NCI-H345 treated with DMSO at 0.1 percent for 48 hours (cell line): ENCODE measurements around the gene EPB41L1.

Source experiments
- DNase-seq: peaks from one replicate; lab custom pipeline; 2025; ENCODE audit not compliant: unreplicated experiment; lab: John Stamatoyannopoulos, UW

The EPB41L1 gene

GRCh38 chr20:36153736-36154699 is 522 bp upstream of the EPB41L1 start:
- peak; percentile 67 for DNase-seq

DNA sequence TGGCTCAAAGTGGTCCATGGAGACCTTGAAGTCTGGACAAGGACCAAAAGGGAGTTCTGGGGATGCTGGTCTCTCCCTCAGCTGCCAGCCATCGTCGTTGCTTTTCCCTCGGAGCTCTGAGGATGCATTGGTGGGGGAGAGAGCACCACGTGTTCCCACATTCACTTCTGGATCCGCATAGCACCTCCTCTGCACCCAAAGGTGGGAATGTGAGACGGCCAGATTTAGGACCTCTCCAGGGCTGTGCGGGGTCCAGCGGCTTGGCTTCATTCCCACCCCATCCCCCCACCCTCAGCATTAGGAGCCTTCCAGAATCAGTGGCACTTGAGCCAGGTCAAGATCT is 1.1 kb downstream of the EPB41L1 start:
- no peak for DNase-seq

DNA sequence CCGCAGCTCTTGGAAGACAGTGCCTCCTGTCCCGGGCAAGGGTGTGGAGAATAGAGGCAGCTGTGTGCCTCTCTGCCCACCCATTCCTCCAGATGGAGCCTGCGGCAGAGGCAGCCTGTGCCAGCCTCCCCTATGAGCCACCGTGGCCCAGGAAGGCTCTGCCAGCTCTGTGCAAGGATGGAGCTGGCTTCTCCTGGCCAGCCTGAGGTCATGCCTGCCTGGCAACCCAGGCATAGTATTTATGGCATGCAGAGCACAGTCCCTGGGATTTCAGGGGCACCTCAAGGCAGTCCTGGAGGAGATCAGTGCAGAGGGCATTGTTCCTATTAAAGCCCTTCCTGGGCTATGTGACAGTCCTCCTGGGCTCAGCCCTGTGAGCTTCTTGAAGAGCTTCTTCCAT is 1.5 kb downstream of the EPB41L1 start:
- no peak for DNase-seq

DNA sequence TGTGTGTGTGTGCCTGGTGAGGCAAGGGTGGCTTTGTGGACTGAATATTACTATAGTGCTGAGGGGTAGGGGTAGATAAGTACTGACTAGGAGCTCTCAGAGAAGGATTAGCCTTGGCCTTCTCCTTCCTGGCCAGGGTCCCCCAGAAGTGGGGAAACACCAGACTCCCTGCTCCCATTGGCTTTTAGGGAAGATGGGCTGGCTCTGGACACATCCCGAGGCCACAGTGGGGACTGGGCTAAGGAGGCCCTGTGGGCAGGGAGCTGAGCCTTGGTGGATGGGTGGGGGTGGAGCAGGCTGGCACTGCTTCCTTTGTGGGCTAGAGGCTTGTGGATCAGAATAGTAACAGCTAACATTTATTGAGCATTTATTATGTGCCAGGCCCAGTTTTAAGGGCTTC is 3.1 kb downstream of the EPB41L1 start:
- DNase-seq = no peak

DNA sequence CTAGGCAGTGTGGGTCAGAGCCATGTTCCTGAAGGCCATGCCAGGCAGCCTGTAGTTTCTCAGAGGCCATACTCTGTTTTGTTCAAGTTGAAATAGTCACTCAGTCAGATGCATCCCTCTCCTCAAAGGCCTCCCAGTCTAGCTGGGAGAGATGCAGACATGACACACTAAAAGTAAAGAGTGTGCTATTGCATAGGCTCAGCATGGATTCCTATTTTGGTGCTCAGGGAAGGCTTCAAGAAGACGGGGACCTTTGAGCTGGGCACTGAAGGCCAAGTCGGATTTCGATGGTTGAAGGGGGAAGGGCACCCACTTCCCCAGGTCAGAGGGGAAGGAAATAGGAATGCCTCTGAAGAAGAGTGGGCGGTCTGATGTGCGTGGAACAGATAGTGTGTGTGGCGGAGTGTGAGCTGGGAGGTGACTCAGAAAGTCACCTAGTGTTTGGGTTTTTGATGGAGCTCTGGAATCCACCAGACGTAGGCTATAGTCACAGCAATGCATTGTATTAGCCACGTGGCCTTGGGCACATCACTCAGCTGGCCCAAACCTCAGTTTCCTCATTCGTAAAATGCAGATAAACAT is 3.7 kb downstream of the EPB41L1 start:
- DNase-seq = no peak

DNA sequence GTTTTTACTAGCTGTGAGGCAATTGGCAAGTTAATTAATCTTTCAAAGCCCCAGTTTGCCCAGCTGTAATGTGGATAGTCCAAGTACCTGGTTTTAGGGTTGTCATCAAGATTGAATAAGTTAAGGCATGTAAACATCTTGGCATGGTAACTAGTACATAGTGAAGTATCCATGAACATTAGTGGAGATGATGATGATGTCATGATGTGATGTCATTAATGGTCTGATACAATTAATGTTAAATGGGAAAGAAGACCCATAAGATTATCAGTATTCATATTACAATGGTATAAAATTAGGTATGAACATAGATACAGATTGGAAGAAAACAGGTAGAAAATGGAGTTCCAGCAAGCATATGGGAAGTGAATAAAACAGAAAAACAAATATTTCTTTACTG is 5.3 kb downstream of the EPB41L1 start:
- DNase-seq = no peak

GRCh38 chr20:36162272-36162966 is 7.9 kb downstream of the EPB41L1 start:
- DNase-seq = peak; percentile 25

DNA sequence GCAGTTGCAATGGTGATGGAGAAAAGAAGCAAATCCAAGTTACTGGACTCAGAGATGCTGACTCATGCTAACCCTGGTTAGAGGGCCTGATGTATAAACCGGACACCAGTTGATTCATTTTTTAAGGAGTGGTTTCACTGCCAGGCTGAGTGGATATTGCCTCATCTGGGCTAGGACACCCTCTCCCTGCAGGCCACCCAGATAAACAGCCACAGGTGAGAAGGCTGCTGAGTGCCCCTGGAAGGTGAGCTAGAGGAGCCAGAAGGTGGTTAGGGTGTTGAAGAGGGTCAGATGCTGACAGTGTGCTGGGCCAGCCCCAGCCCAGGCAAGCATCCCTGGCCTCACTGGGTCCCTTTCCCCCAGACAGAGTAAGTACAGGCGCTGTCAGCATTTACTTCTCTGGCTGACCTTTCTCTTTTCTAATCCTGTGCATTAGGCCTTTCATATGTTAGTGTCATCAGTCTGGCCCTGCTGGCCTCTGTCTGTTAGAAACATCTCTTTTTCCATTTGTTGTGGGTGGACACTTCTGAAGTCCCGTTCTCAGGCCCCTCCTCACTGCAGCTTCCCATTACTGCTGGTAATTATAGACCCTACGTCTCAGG is 13.5 kb downstream of the EPB41L1 start:
- DNase-seq = no peak

- DNase-seq = no peak
Measured at GRCh38 chr20:36170542-36171215, 16.1 kb downstream of the EPB41L1 start.

DNA sequence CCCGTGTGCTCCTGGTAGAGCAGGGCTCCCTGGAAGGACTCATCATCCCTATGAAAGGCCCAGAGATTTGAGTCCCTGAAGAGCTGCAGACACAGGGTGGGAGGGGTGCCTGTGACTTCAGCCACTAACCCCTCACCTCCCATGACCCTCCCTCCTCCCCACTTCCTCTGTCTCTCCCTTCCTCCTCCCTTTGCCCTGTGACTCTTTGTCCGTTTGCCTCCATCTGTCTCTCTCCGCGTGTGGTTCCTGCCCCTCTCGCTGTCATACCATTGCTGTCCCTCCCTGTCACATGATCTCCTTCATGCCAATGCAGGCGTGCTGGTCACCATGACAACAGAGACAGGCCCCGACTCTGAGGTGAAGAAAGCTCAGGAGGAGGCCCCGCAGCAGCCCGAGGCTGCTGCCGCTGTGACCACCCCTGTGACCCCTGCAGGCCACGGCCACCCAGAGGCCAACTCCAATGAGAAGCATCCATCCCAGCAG is 19.0 kb downstream of the EPB41L1 start:
- DNase-seq = no peak

DNA sequence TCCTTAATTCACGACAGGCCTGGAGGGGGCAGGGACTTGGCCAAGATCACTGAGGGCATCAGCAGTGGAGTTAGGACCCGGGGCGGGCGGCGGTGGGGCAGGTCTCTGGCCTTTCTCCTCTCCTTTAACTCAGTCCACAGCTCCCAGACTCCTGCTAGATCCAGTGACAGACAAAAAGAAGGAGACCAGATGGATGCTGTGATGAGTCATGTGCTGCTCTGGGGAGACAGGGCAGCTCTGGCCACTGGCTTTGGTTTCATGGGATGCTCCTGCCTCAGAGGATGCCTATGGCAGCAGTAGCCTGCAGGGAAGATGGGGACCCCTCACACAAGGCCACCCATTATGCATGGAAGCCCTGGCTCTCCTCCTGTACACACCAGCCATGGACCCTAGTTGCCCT is 20.5 kb downstream of the EPB41L1 start:
- DNase-seq = no peak

DNA sequence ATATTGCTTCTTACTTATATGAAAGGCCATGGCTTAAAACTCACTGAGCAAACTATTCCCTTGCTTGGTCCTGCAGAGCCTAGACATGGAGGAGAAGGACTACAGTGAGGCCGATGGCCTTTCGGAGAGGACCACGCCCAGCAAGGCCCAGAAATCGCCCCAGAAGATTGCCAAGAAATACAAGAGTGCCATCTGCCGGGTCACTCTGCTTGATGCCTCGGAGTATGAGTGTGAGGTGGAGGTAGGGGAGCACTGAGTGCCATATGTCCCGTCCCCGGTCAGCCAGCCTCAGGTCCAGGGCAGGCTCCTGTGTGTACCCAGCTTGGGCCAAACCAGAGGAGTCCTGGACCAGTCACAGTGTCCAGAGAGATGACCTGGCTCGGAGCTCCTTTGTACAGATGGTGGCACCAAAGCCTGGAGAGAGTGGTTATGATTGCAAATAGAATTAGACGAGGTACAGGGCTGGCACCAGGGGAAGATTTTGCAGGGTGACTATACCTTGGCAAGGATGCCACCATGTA is 21.0 kb downstream of the EPB41L1 start:
- DNase-seq = no peak

GRCh38 chr20:36177716-36178115 is 23.2 kb downstream of the EPB41L1 start:
- no peak for DNase-seq

GRCh38 chr20:36179170-36179945 is 24.8 kb downstream of the EPB41L1 start:
- no peak for DNase-seq

GRCh38 chr20:36180323-36180722 is 25.8 kb downstream of the EPB41L1 start:
- no peak for DNase-seq

- no peak for DNase-seq
Measured at GRCh38 chr20:36181934-36182603, 27.5 kb downstream of the EPB41L1 start.

GRCh38 chr20:36182604-36183154 is 28.1 kb downstream of the EPB41L1 start:
- no peak for DNase-seq

GRCh38 chr20:36183155-36183944 is 28.8 kb downstream of the EPB41L1 start:
- DNase-seq = no peak
